ENCODE results near the gene TMEM266. TPM values are rescaled to one million over a fixed set of nuclear protein-coding genes. Genes with fewer than 3 reads are reported as not detected.
A peak's percentile ranks its signal among the peaks of the same experiment; 100 is the strongest.

TMEM266 gene
- total RNA-seq, 1 donor from 2014 or later: 1.8 TPM

- Mint-ChIP-seq H3K27me3 (ENCODE audit: low read depth) (peaks cover 7% of the 10 kb centered on the region), H3K9me3 (no peaks in the 10 kb centered on the region), H3K4me3 (no peak overlapping the region), H3K36me3 (no peaks in the 10 kb centered on the region), H3K27ac (peak overlapping the region; percentile 74), H3K4me1 (peaks cover 55% of the 10 kb centered on the region)
- DNase-seq (ENCODE audit: low spot score in 2 of 2, unreplicated experiment in 2 of 2): no peak
- TF ChIP-seq CTCF (IDR thresholded peaks at IDR 0.05; ENCODE audit: unreplicated experiment): no peak
These were observed 98.4 kb downstream of the TMEM266 start for GRCh38 chr15:76158226-76158625.

GRCh38 chr15:76158815-76159214, 99.0 kb downstream of the TMEM266 start:
- no peak for TF ChIP-seq CTCF (IDR thresholded peaks at IDR 0.05; ENCODE audit: unreplicated experiment)
- peaks cover 7% of the 10 kb centered on the region for H3K27me3 Mint-ChIP-seq (ENCODE audit: low read depth)
- H3K9me3 Mint-ChIP-seq: no peaks in the 10 kb centered on the region
- peak in 1 of 2 experiments; percentile 55 for DNase-seq (ENCODE audit: low spot score in 2 of 2, unreplicated experiment in 2 of 2)
- H3K36me3 Mint-ChIP-seq: no peaks in the 10 kb centered on the region
- H3K4me3 Mint-ChIP-seq: no peak overlapping the region
- H3K4me1 Mint-ChIP-seq: peaks cover 59% of the 10 kb centered on the region
- H3K27ac Mint-ChIP-seq: no peak overlapping the region

- Mint-ChIP-seq H3K4me1 (peaks cover 61% of the 10 kb centered on the region), H3K9me3 (no peaks in the 10 kb centered on the region), H3K27me3 (ENCODE audit: low read depth) (peaks cover 5% of the 10 kb centered on the region), H3K4me3 (no peak overlapping the region), H3K27ac (no peak overlapping the region), H3K36me3 (no peaks in the 10 kb centered on the region)
- no peak for DNase-seq (ENCODE audit: low spot score in 2 of 2, unreplicated experiment in 2 of 2)
- TF ChIP-seq CTCF (IDR thresholded peaks at IDR 0.05; ENCODE audit: unreplicated experiment): no peak
These were observed 99.5 kb downstream of the TMEM266 start for GRCh38 chr15:76159282-76159681.

GRCh38 chr15:76160426-76161152, 100.8 kb downstream of the TMEM266 start:
- no peak overlapping the region for H3K27ac Mint-ChIP-seq
- H3K36me3 Mint-ChIP-seq: no peaks in the 10 kb centered on the region
- H3K27me3 Mint-ChIP-seq (ENCODE audit: low read depth): no peaks in the 10 kb centered on the region
- no peaks in the 10 kb centered on the region for H3K9me3 Mint-ChIP-seq
- no peak for DNase-seq (ENCODE audit: low spot score in 2 of 2, unreplicated experiment in 2 of 2)
- peaks cover 61% of the 10 kb centered on the region for H3K4me1 Mint-ChIP-seq
- no peak for TF ChIP-seq CTCF (IDR thresholded peaks at IDR 0.05; ENCODE audit: unreplicated experiment)
- no peak overlapping the region for H3K4me3 Mint-ChIP-seq

- Mint-ChIP-seq H3K27ac (no peak overlapping the region), H3K4me3 (no peak overlapping the region), H3K9me3 (no peaks in the 10 kb centered on the region), H3K36me3 (no peaks in the 10 kb centered on the region), H3K27me3 (ENCODE audit: low read depth) (no peaks in the 10 kb centered on the region), H3K4me1 (peaks cover 60% of the 10 kb centered on the region)
- no peak for DNase-seq (ENCODE audit: low spot score in 2 of 2, unreplicated experiment in 2 of 2)
- TF ChIP-seq CTCF (IDR thresholded peaks at IDR 0.05; ENCODE audit: unreplicated experiment): no peak
These were observed 101.6 kb downstream of the TMEM266 start for GRCh38 chr15:76161153-76162035.
